Esophagus muscularis mucosa (tissue), 4 donors: ENCODE data around the gene P2RY8. TPM values are rescaled to one million over a fixed set of nuclear protein-coding genes. Genes with fewer than 3 reads are reported as not detected.

Experiments
- DNase-seq: peaks from one replicate; pipeline ENCODE4 v3.0.0-alpha.2; 2017; ENCODE audit errors: extremely low spot score
- H3K27ac ChIP-seq, 4 donors: fragments of 200-600 bp; sonication (generic); replicated peaks in 1 of 4; 1 replicate in 3 of 4; 2 replicates in 1 of 4; pipeline ENCODE4 v1.5.1; 2016 to 2019; ENCODE audit warnings: mild to moderate bottlenecking in 1 of 4
- H3K27me3 ChIP-seq, 4 donors: fragments of 200-600 bp; sonication (generic); one replicate each; pipeline versions ENCODE4 v1.5.1 to v1.6.0; 2016 to 2019
- H3K36me3 ChIP-seq, 4 donors: fragments of 200-600 bp; sonication (generic); one replicate each; pipeline ENCODE4 v1.5.1; 2016 to 2019
- H3K4me1 ChIP-seq, 4 donors: fragments of 200-600 bp; sonication (generic); one replicate each; pipeline ENCODE4 v1.5.1; 2016 to 2019
- H3K4me3 ChIP-seq, 4 donors: fragments of 200-600 bp; sonication (generic); 1 replicate in 2 of 4; 2 replicates in 2 of 4; pipeline ENCODE4 v1.5.1; 2016 to 2019; ENCODE audit warnings: mild to moderate bottlenecking in 4 of 4, moderate library complexity in 1 of 4
- H3K9me3 ChIP-seq, 4 donors: fragments of 200-600 bp; sonication (generic); 1 replicate in 3 of 4; 2 replicates in 1 of 4; pipeline ENCODE4 v1.5.1; 2016 to 2019
- EP300 ChIP-seq: sonication (generic); formaldehyde crosslinking; IDR thresholded peaks from one replicate; pipeline ENCODE4 v1.6.1; 2017; ENCODE audit warnings: antibody characterized with exemption
- POLR2A ChIP-seq: fragments of 450-650 bp; IDR thresholded peaks from one replicate; pipeline ENCODE4 v1.6.1; 2017; ENCODE audit warnings: antibody characterized with exemption, moderate library complexity, mild to moderate bottlenecking, low read depth
- POLR2AphosphoS5 ChIP-seq, 2 donors: sonication (generic); formaldehyde crosslinking; IDR thresholded peaks; one replicate each; pipeline ENCODE4 v1.6.1; 2017; ENCODE audit warnings: antibody characterized with exemption in 2 of 2
- WGBS: methylation state at CpG from one replicate; pipeline ENCODE4 v1.1.5; 2018; 5-methylcytosine and 5-hydroxymethylcytosine counted together
- intact Hi-C: fragments of 100-400 bp; cut with DNase I; formaldehyde crosslinking; loops from one replicate; pipeline ENCODE4 v1.15.1; 2023
- total RNA-seq, 4 donors: library from RNA; depleted of rRNA; stranded (reverse); fragments of >200 nt; gene quantifications; one replicate each; pipeline versions ENCODE4 v1.1.0 to v1.2.1, GENCODE V29; 2016
- TF ChIP-seq, protein P1 (sequence below), 3 experiments: fragments of 200-600 bp in 2 of 3; fragments of 450-650 bp in 1 of 3; sonication (generic) in 2 of 3; IDR thresholded peaks; one replicate each; pipeline ENCODE4 v1.5.1; 2017 to 2019; ENCODE audit warnings: antibody characterized with exemption in 3 of 3, mild to moderate bottlenecking in 2 of 3, moderate library complexity in 1 of 3

Gene P2RY8
- total RNA-seq, 4 donors from 2014 or later, result 0.63 to 3.1 (median 1.9) TPM

DNA sequence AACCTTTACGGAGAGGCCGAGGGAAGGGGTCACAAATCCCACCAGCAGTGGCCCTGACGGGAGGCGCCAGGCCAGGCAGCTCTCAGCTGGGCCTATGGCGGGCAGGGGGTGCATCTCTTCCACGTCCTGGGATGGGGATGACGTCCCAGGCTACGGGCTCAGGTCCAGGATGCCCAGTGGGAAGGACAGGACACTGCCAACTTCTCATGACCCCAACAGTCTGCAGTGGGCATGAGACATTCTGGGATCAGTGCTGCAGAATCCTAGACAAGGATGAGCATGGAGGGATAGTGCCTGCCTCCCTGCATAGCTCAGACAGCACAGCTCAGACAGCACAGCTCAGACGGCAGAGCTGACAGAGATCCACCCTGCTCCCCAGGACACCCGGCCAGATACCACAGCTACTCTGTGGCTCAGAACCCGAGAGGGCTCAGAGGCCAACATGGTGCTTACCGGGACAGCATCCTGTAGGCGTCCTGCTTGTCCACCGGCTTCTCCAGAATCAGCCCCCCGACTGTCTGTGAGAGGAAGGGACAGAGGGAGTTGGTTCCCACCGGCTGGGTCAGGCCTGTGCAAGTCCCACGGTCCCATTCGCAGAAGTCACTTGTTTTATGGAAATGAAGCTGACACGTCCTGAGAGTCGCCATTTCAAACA, 101.6 kb downstream of the P2RY8 start:
- Histone ChIP-seq H3K4me1 (no peaks in the 10 kb centered on the region), H3K9me3 (no peaks in the 10 kb centered on the region), H3K27ac (no peak overlapping the region), H3K4me3 (no peak overlapping the region), H3K36me3 (peaks cover 6 to 88% (median 66%) of the 10 kb centered on the region in 4 donors), H3K27me3 (no peaks in the 10 kb centered on the region)
- intact Hi-C loops, result no loop called here
- 85% methylated on average over 9 of the region's 20 CpGs for WGBS
- no peak for TF ChIP-seq POLR2AphosphoS5 (IDR thresholded peaks at IDR 0.05)
- TF ChIP-seq POLR2A, result no peak
- TF ChIP-seq EP300, result no peak
- TF ChIP-seq, protein P1, sequence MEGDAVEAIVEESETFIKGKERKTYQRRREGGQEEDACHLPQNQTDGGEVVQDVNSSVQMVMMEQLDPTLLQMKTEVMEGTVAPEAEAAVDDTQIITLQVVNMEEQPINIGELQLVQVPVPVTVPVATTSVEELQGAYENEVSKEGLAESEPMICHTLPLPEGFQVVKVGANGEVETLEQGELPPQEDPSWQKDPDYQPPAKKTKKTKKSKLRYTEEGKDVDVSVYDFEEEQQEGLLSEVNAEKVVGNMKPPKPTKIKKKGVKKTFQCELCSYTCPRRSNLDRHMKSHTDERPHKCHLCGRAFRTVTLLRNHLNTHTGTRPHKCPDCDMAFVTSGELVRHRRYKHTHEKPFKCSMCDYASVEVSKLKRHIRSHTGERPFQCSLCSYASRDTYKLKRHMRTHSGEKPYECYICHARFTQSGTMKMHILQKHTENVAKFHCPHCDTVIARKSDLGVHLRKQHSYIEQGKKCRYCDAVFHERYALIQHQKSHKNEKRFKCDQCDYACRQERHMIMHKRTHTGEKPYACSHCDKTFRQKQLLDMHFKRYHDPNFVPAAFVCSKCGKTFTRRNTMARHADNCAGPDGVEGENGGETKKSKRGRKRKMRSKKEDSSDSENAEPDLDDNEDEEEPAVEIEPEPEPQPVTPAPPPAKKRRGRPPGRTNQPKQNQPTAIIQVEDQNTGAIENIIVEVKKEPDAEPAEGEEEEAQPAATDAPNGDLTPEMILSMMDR (IDR thresholded peaks at IDR 0.05), result no peak
- no peak for DNase-seq

DNA sequence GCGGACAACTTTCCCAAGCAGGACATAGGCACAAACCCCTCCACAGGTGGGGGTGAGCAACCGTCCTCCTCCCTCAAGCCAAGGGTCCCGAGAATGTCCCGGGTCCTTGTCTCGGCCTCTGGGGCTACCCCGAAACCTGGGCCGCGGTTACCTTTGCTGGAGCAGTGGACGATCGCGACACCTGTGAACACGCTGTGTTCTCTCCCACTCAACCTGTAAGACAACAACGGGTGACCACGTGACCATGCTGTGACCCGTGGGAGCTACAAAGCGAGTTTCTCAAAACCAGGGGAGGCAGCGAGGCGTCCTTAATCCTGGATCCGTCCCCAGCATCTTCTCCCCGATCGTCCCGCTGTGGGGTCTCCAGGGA, 102.1 kb downstream of the P2RY8 start:
- Histone ChIP-seq H3K9me3 (no peaks in the 10 kb centered on the region), H3K4me3 (no peak overlapping the region), H3K36me3 (peaks cover 6 to 88% (median 67%) of the 10 kb centered on the region in 4 donors), H3K27ac (no peak overlapping the region), H3K27me3 (no peaks in the 10 kb centered on the region), H3K4me1 (no peaks in the 10 kb centered on the region)
- WGBS, result 95% methylated on average over 22 of the region's 22 CpGs
- no peak for DNase-seq
- TF ChIP-seq, protein P1 (IDR thresholded peaks at IDR 0.05), result no peak
- TF ChIP-seq POLR2AphosphoS5 (IDR thresholded peaks at IDR 0.05) (no peak), POLR2A (no peak), EP300 (no peak)
- intact Hi-C loops, result no loop called here

DNA sequence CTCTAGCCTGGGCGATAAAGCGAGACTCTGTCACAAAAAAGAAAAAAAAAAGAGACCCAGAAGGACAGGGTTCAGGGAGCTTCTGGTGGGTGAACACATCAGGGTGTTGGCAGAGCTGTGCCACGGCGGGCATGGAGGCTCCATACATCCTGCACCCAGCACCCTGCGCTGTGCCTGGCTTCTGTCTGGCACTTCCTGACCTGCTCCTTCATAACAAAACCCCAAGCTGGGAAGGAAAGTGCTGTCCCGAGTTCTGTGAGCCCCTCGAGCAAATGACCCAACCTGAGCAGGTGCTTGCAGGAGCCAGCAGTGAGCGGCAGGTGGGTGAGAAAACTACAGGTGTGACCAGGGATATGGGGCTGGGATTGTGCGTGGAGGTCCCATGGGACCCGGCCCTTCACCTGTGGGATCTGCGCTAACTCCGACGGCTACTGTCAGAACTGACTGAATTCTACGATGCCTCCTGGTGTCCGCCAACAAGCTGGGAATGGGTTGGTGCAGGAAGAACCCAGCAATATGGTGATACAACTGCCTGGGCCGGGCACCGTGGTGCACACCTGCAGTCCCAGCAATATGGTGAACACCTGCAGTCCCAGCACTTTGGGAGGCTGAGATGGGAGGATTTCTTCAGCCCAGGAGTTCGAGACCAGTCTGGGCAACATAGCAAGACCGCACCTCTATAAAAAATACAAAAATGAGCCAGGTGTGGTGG, 103.2 kb downstream of the P2RY8 start:
- WGBS, result 95% methylated on average over 14 of the region's 19 CpGs
- H3K27ac ChIP-seq, result no peak overlapping the region
- no peaks in the 10 kb centered on the region for H3K9me3 ChIP-seq
- no peak overlapping the region for H3K4me3 ChIP-seq
- H3K36me3 ChIP-seq, result peaks cover 5 to 83% (median 60%) of the 10 kb centered on the region in 4 donors
- intact Hi-C loops, result no loop called here
- no peak for DNase-seq
- TF ChIP-seq, protein P1 (IDR thresholded peaks at IDR 0.05), result no peak
- TF ChIP-seq EP300 (no peak), POLR2AphosphoS5 (IDR thresholded peaks at IDR 0.05) (no peak), POLR2A (no peak)
- H3K27me3 ChIP-seq, result no peaks in the 10 kb centered on the region
- H3K4me1 ChIP-seq, result no peaks in the 10 kb centered on the region

DNA sequence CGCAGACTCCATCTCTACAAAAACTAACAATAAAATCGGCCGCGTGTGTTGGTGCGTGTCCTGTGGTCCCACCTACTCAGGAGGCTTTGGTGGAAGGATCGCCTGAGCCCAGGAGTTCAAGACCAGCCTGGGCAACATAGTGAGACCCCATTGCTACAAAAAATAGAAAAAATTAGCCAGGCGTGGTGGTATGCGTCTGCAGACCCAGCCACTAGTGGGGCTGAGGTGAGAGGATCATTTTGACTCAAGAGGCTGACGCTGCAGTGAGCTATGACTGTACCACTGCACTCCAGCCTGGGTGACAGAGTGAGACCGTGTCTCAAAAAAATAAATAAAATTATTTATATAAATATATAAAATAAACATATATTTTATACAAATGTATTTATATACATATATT, 106.5 kb downstream of the P2RY8 start:
- Histone ChIP-seq H3K9me3 (no peaks in the 10 kb centered on the region), H3K36me3 (peaks cover 12 to 71% (median 51%) of the 10 kb centered on the region in 4 donors), H3K4me1 (no peaks in the 10 kb centered on the region), H3K4me3 (no peak overlapping the region), H3K27me3 (no peaks in the 10 kb centered on the region), H3K27ac (no peak overlapping the region)
- no peak for TF ChIP-seq POLR2A
- TF ChIP-seq, protein P1 (IDR thresholded peaks at IDR 0.05), result no peak
- no peak for TF ChIP-seq EP300
- no peak for TF ChIP-seq POLR2AphosphoS5 (IDR thresholded peaks at IDR 0.05)
- intact Hi-C loops, result no loop called here
- WGBS, result 95% methylated on average over 10 of the region's 10 CpGs
- DNase-seq, result no peak
